ENCODE measurements around the gene CSH1.
A peak's percentile ranks its signal among the peaks of the same experiment; 100 is the strongest.
"Not testable (repeated sequence)": the region's sequence is repeated elsewhere in the genome, so short reads cannot be mapped to it uniquely, and the experiment has no call there.

CSH1 gene

GRCh38 chr17:63889026-63889848 lies 7.1 kb downstream of the CSH1 start:
- H3K4me3 ChIP-seq (ENCODE audit: low read depth, low read length); H3K9me3 ChIP-seq; H3K36me3 ChIP-seq; H3K27me3 ChIP-seq; H3K4me1 ChIP-seq: not testable (repeated sequence)
- TF ChIP-seq CTCF (IDR thresholded peaks at IDR 0.05; ENCODE audit: low read depth, low read length) = peak; percentile 59
- peak; percentile 63 for DNase-seq

GRCh38 chr17:63885119-63885518 lies 11.3 kb downstream of the CSH1 start:
- H3K27me3 ChIP-seq; H3K36me3 ChIP-seq; DNase-seq; H3K4me3 ChIP-seq (ENCODE audit: low read depth, low read length); H3K4me1 ChIP-seq; H3K9me3 ChIP-seq: not testable (repeated sequence)

GRCh38 chr17:63882626-63883126 lies 13.7 kb downstream of the CSH1 start:
- H3K4me3 ChIP-seq (ENCODE audit: low read depth, low read length); H3K9me3 ChIP-seq; H3K27me3 ChIP-seq; H3K36me3 ChIP-seq; H3K4me1 ChIP-seq; DNase-seq: not testable (repeated sequence)

DNA sequence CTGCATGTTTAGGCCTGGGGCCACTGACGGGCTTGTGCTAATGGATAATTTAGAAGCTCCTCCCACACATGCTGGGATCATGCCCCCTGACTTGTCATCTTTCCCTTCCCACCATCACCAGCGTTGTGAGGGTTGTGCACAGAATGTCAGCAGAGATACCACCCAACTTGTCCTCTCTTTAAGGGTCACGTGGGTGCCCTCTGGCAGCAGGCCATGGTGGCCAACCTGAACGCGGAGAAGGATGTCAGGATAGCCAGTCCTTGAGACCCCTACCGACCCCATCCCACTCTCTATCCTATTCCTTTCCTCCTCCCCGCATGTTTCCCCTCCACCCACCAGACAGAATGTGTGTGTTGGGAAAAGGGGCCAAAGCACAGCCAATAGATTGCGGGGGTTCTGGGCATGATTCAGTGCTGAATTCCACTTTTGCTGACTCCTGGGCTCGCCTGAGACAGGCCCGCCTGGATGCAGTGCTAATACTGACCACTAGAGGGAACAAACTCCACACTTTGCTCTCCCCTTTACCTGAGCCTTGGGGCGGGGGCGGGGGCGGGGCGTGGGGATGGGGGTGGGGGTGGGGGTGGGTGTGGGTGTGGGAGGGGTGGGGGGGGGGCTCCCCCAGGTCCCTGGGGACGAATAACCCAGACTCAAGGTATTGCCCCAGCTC lies 14.3 kb downstream of the CSH1 start, which contains the start of gene GH2:
Gene GH2 (minus strand): TSS at position 10 of the 667 bp plus-strand sequence. CDS start 143 bp downstream, outside the sequence.
- H3K27me3 ChIP-seq = no peaks in the 10 kb centered on the region
- H3K4me3 ChIP-seq (ENCODE audit: low read depth, low read length) = no peak within 1 kb of the TSS
- H3K9me3 ChIP-seq = no peaks in the 10 kb centered on the region
- TF ChIP-seq CTCF (IDR thresholded peaks at IDR 0.05; ENCODE audit: low read depth, low read length) = peak; percentile 66
- peak; percentile 63 for DNase-seq
- no peaks in the 10 kb centered on the region for H3K36me3 ChIP-seq
- H3K4me1 ChIP-seq = peaks cover 3% of the 10 kb centered on the region

DNA sequence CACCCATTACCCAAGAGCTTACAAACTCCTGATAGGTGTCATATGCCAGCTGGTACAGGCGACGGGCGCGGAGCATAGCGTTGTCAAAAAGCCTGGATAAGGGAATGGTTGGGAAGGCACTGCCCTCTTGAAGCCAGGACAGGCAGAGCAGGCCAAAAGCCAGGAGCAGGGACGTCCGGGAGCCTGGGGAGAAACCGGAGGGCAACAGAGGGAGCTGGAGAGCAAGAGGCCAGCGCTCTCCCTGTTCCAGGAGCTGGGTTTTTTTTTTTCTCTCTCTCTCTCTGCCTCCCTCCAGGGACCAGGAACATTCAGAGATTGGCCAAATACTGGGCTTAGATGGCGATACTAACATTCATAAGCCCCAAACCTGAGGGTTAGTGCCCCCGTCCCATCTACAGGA lies 15.0 kb downstream of the CSH1 start:
- not testable (repeated sequence) for DNase-seq; H3K36me3 ChIP-seq; H3K4me1 ChIP-seq; H3K9me3 ChIP-seq; H3K27me3 ChIP-seq; H3K4me3 ChIP-seq (ENCODE audit: low read depth, low read length)
- TF ChIP-seq CTCF (IDR thresholded peaks at IDR 0.05; ENCODE audit: low read depth, low read length) = peak; percentile 12; the same call in 1 of the 2 replicates

GRCh38 chr17:63880706-63881105 lies 15.7 kb downstream of the CSH1 start:
- no peaks in the 10 kb centered on the region for H3K9me3 ChIP-seq
- H3K27me3 ChIP-seq = no peaks in the 10 kb centered on the region
- TF ChIP-seq CTCF (IDR thresholded peaks at IDR 0.05; ENCODE audit: low read depth, low read length) = no peak
- no peak for DNase-seq
- H3K4me3 ChIP-seq (ENCODE audit: low read depth, low read length) = no peak overlapping the region
- H3K4me1 ChIP-seq = peaks cover 3% of the 10 kb centered on the region
- H3K36me3 ChIP-seq = no peaks in the 10 kb centered on the region

DNA sequence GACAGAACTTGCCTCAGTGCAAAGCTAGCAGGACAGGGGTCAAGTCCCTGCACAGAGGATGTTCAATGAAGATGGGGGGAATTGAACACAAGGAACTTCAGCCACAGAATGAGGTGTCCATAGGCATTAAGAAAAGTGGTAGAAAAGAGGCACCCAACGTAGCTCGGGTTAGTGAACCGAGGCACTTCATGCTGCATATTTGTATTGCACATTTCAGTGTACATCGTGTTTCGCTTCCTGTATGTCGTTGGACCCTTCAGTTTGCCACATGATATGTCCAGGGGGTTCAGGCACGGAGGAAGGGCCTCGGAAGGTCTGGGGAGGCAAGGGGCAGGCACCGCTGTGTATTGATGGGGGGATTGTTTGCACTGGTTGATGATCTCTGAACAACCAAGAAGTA lies 18.0 kb downstream of the CSH1 start:
- not testable (repeated sequence) for DNase-seq; H3K27me3 ChIP-seq; H3K4me1 ChIP-seq; H3K4me3 ChIP-seq (ENCODE audit: low read depth, low read length); H3K9me3 ChIP-seq; H3K36me3 ChIP-seq

GRCh38 chr17:63874693-63875092 lies 21.7 kb downstream of the CSH1 start:
- not testable (repeated sequence) for H3K27me3 ChIP-seq; H3K9me3 ChIP-seq; DNase-seq; H3K36me3 ChIP-seq; H3K4me3 ChIP-seq (ENCODE audit: low read depth, low read length); H3K4me1 ChIP-seq

DNA sequence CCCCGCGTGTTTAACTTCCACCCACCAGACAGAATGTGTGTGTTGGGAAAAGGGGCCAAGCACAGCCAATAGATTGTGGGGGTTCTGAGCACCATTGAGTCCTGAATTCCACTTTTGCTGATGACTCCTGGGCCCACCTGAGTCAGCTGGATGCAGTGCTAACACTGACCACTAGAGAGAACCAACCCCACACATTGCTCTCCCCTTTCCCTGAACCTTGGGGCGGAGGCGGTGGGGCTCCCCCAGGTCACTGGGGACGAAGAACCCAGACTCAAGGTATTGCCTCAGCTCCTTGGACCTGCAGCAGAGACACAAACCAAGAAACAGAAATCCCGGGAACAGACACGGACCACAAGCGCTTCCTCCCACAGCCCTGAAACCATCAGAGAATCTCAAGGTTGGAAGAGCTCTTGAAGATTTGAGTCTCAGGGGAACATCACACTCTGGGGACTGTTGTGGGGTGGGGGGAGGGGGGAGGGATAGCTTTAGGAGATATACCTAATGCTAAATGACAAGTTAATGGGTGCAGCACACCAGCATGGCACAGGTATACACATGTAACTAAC lies 22.2 kb downstream of the CSH1 start:
- not testable (repeated sequence) for H3K4me3 ChIP-seq (ENCODE audit: low read depth, low read length); H3K36me3 ChIP-seq; DNase-seq; H3K27me3 ChIP-seq; H3K4me1 ChIP-seq; H3K9me3 ChIP-seq

DNA sequence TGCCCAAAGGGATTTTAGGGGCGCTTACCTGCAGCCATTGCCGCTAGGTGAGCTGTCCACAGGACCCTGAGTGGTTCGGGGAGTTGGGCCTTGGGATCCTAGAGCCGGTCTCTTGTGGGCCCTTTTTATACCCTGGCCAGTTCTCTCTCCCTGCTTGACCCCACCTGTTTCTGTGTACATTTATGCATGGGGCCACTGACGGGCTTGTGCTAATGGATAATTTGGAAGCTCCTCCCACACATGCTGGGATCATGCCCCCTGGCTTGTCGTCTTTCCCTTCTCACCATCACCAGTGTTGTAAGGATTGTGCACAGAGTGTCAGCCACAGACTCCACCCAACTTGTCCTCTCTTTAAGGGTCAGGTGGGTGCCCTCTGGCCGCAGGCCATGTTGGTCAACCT lies 22.8 kb downstream of the CSH1 start, which contains the start of gene CSH2:
Gene CSH2 (minus strand): TSS at position 101 of the 400 bp plus-strand sequence. CDS start 63 bp downstream, at position 38.
- not testable (repeated sequence) for H3K9me3 ChIP-seq, DNase-seq

More for the DNA sequence above, 22.8 kb downstream of the CSH1 start, which contains the start of gene CSH2:
- H3K36me3 ChIP-seq; H3K4me3 ChIP-seq (ENCODE audit: low read depth, low read length); H3K27me3 ChIP-seq; H3K4me1 ChIP-seq: not testable (repeated sequence)
